Gastroesophageal sphincter (tissue), 4 donors: ENCODE results near the gene TSPAN32. TPM values are rescaled to one million over a fixed set of nuclear protein-coding genes. Genes with fewer than 3 reads are reported as not detected.
"Not testable (repeated sequence)": the region's sequence is repeated elsewhere in the genome, so short reads cannot be mapped to it uniquely, and the experiment has no call there.

Experiments
- ATAC-seq: fragments of 150-250 bp; one replicate; pipeline ENCODE4 v1.9.1; 2016; ENCODE audit warnings: mild to moderate bottlenecking, moderate library complexity
- H3K27ac ChIP-seq, 4 donors: fragments of 200-600 bp; sonication (generic) in 3 of 4; 1 replicate in 3 of 4; 2 replicates in 1 of 4; pipeline ENCODE4 v1.5.1; 2016 to 2019
- H3K27me3 ChIP-seq: fragments of 200-600 bp; sonication (generic); one replicate; pipeline ENCODE4 v1.5.1; 2019
- H3K36me3 ChIP-seq, 2 donors: fragments of 200-600 bp; sonication (generic); one replicate each; pipeline ENCODE4 v1.5.1; 2019; ENCODE audit warnings: control low read depth in 1 of 2
- H3K4me1 ChIP-seq, 3 donors: fragments of 200-600 bp; sonication (generic); 1 replicate in 2 of 3; 2 replicates in 1 of 3; pipeline ENCODE4 v1.5.1; 2016 to 2019; ENCODE audit warnings: control low read depth in 2 of 3
- H3K4me3 ChIP-seq, 2 donors: fragments of 200-600 bp; sonication (generic); one replicate each; pipeline ENCODE4 v1.5.1; 2019; ENCODE audit warnings: mild to moderate bottlenecking in 1 of 2, moderate library complexity in 1 of 2
- H3K9me3 ChIP-seq, 3 donors: fragments of 200-600 bp; sonication (generic); one replicate each; pipeline ENCODE4 v1.5.1; 2017 to 2019; ENCODE audit warnings: control low read depth in 2 of 3
- EP300 ChIP-seq: sonication (generic); formaldehyde crosslinking; IDR thresholded peaks from one replicate; pipeline ENCODE4 v1.6.1; 2017; ENCODE audit warnings: antibody characterized with exemption, mild to moderate bottlenecking
- POLR2A ChIP-seq, 2 donors: fragments of 450-650 bp; IDR thresholded peaks; one replicate each; pipeline ENCODE4 v1.6.1; 2017; ENCODE audit warnings: antibody characterized with exemption in 2 of 2, mild to moderate bottlenecking in 2 of 2, moderate library complexity in 1 of 2
- POLR2AphosphoS5 ChIP-seq: sonication (generic); formaldehyde crosslinking; IDR thresholded peaks from one replicate; pipeline ENCODE4 v1.6.1; 2017; ENCODE audit warnings: antibody characterized with exemption
- WGBS, 2 donors: methylation state at CpG; one replicate each; pipeline ENCODE4 v1.1.5; 2018; ENCODE audit warnings: low coverage in 1 of 2; 5-methylcytosine and 5-hydroxymethylcytosine counted together
- total RNA-seq, 4 donors: library from RNA; depleted of rRNA; stranded (reverse); fragments of >200 nt; gene quantifications; one replicate each; pipeline ENCODE4 v1.1.0, GENCODE V29; 2016
- TF ChIP-seq, protein P1 (sequence below), 4 experiments: fragments of 200-600 bp in 2 of 4; fragments of 450-650 bp in 2 of 4; sonication (generic) in 1 of 4; IDR thresholded peaks; one replicate each; pipeline ENCODE4 v1.5.1; 2017 to 2019; ENCODE audit warnings: antibody characterized with exemption in 4 of 4, mild to moderate bottlenecking in 2 of 4, moderate library complexity in 2 of 4

Gene TSPAN32
- total RNA-seq, 4 donors from 2014 or later: 0.62 to 3.6 (median 3.6) TPM; not detected in 1

DNA sequence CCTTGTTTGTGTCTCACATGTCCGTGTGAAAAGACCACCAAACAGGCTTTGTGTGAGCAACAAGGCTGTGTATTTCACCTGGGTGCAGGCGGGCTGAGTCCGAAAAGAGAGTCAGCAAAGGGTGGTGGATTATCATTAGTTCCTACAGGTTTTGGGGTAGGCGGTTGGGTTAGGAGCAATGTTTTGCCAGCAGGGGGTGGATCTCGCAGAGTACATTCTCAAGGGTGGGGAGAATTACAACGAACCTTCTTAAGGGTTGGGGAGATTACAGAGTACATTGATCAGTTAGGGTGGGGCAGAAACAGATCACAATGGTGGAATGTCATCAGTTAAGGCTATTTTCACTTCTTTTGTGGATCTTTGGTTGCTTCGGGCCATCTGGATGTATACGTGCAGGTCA, 36.9 kb downstream of the TSPAN32 start:
- not testable (repeated sequence) for H3K27ac ChIP-seq, ATAC-seq, H3K27me3 ChIP-seq, H3K36me3 ChIP-seq, H3K9me3 ChIP-seq, H3K4me1 ChIP-seq, H3K4me3 ChIP-seq
- 14 to 84% methylated on average over 2 to 8 of the region's 8 CpGs for WGBS, 2 donors

- ATAC-seq: no peak
- 100% methylated on average over 1 of the region's 3 CpGs; no CpG with 5 or more reads in 1 of the 2 donors for WGBS, 2 donors
- no peaks in the 10 kb centered on the region for H3K4me1 ChIP-seq
Observed at GRCh38 chr11:2342557-2342956, 40.7 kb downstream of the TSPAN32 start.

GRCh38 chr11:2342981-2343380, 41.2 kb downstream of the TSPAN32 start:
- H3K27me3 ChIP-seq: no peaks in the 10 kb centered on the region
- TF ChIP-seq POLR2A (IDR thresholded peaks at IDR 0.05) (no peak), EP300 (no peak), POLR2AphosphoS5 (no peak)
- TF ChIP-seq, protein P1, sequence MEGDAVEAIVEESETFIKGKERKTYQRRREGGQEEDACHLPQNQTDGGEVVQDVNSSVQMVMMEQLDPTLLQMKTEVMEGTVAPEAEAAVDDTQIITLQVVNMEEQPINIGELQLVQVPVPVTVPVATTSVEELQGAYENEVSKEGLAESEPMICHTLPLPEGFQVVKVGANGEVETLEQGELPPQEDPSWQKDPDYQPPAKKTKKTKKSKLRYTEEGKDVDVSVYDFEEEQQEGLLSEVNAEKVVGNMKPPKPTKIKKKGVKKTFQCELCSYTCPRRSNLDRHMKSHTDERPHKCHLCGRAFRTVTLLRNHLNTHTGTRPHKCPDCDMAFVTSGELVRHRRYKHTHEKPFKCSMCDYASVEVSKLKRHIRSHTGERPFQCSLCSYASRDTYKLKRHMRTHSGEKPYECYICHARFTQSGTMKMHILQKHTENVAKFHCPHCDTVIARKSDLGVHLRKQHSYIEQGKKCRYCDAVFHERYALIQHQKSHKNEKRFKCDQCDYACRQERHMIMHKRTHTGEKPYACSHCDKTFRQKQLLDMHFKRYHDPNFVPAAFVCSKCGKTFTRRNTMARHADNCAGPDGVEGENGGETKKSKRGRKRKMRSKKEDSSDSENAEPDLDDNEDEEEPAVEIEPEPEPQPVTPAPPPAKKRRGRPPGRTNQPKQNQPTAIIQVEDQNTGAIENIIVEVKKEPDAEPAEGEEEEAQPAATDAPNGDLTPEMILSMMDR (IDR thresholded peaks at IDR 0.05): no peak
- no peaks in the 10 kb centered on the region for H3K9me3 ChIP-seq
- H3K4me3 ChIP-seq: no peak overlapping the region
- no peaks in the 10 kb centered on the region for H3K36me3 ChIP-seq
- WGBS, 2 donors: 40 to 79% methylated on average over 1 to 4 of the region's 5 CpGs
- no peaks in the 10 kb centered on the region for H3K4me1 ChIP-seq
- ATAC-seq: no peak
- no peak overlapping the region for H3K27ac ChIP-seq

More at GRCh38 chr11:2342557-2342956, 40.7 kb downstream of the TSPAN32 start:
- H3K27me3 ChIP-seq: no peaks in the 10 kb centered on the region
- no peak overlapping the region for H3K4me3 ChIP-seq
- H3K9me3 ChIP-seq: no peaks in the 10 kb centered on the region
- no peak for TF ChIP-seq POLR2AphosphoS5
- TF ChIP-seq, protein P1 (IDR thresholded peaks at IDR 0.05): no peak
- TF ChIP-seq EP300: no peak
- TF ChIP-seq POLR2A (IDR thresholded peaks at IDR 0.05): no peak
- H3K36me3 ChIP-seq: no peaks in the 10 kb centered on the region
- H3K27ac ChIP-seq: no peak overlapping the region

DNA sequence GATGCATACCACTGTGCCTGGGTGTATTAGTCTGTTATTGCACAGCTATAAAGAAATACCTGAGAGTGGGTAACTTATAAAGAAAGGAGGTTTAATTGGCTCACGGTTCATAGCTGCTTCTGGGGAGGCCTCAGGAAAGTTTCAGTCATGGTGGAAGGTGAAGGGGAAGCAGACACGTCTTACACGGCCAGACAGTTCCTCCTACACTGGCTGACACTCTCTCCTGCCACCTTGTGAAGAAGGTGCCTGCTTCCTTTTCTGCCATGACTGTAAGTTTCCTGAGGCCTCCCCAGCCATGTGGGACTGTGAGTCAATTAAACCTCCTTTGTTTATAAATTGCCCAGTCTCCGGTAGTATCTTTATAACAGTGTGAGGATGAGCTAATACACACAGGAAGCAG, 41.7 kb downstream of the TSPAN32 start:
- H3K27me3 ChIP-seq: no peaks in the 10 kb centered on the region
- no peak for ATAC-seq
- no peaks in the 10 kb centered on the region for H3K9me3 ChIP-seq
- 57% methylated on average over 3 of the region's 4 CpGs; no CpG with 5 or more reads in 1 of the 2 donors for WGBS, 2 donors
- TF ChIP-seq POLR2A (IDR thresholded peaks at IDR 0.05): no peak
- TF ChIP-seq, protein P1 (IDR thresholded peaks at IDR 0.05): no peak
- no peak for TF ChIP-seq EP300
- no peak for TF ChIP-seq POLR2AphosphoS5
- H3K4me3 ChIP-seq: no peak overlapping the region
- no peaks in the 10 kb centered on the region for H3K4me1 ChIP-seq
- no peaks in the 10 kb centered on the region for H3K36me3 ChIP-seq
- no peak overlapping the region for H3K27ac ChIP-seq

GRCh38 chr11:2345050-2345449, 43.2 kb downstream of the TSPAN32 start:
- Histone ChIP-seq H3K27me3 (no peaks in the 10 kb centered on the region), H3K9me3 (peaks cover 0 to 11% (median 0%) of the 10 kb centered on the region in 3 donors), H3K27ac (no peak overlapping the region), H3K4me3 (no peak overlapping the region), H3K4me1 (no peaks in the 10 kb centered on the region), H3K36me3 (no peaks in the 10 kb centered on the region)
- no peak for ATAC-seq
- TF ChIP-seq POLR2A (IDR thresholded peaks at IDR 0.05) (no peak), EP300 (no peak), POLR2AphosphoS5 (no peak)
- WGBS, 2 donors: 78 to 100% methylated on average over 1 of the region's 2 CpGs

GRCh38 chr11:2346014-2346413, 44.2 kb downstream of the TSPAN32 start:
- Histone ChIP-seq H3K27ac (no peak overlapping the region), H3K36me3 (no peaks in the 10 kb centered on the region), H3K4me1 (no peaks in the 10 kb centered on the region), H3K4me3 (no peak overlapping the region), H3K27me3 (no peaks in the 10 kb centered on the region), H3K9me3 (peaks cover 0 to 11% (median 0%) of the 10 kb centered on the region in 3 donors)
- WGBS, 2 donors: 90% methylated on average over 2 of the region's 4 CpGs; no CpG with 5 or more reads in 1 of the 2 donors
- ATAC-seq: no peak
- TF ChIP-seq, protein P1 (IDR thresholded peaks at IDR 0.05): no peak
- TF ChIP-seq EP300 (no peak), POLR2A (IDR thresholded peaks at IDR 0.05) (no peak), POLR2AphosphoS5 (no peak)
